ENCODE results near the gene SLTM.

GRCh38 chr15:58909616-58910015 lies 23.9 kb downstream of the SLTM start:
- no peak for TF ChIP-seq POLR2AphosphoS5 (IDR thresholded peaks at IDR 0.05; ENCODE audit: low read depth, low read length)
- TF ChIP-seq REST (IDR thresholded peaks at IDR 0.05; ENCODE audit: insufficient read depth in 1 of 2, low read depth in 2 of 2, low read length in 2 of 2): no peak
- no peak for TF ChIP-seq SIN3A (IDR thresholded peaks at IDR 0.05; ENCODE audit: borderline replicate concordance, insufficient read depth, low read length)

Measured in PFSK-1 (cell line).